Measurements from ENCODE around the gene MUS81.

The MUS81 gene

GRCh38 chr11:65860278-65861164 is at the start of gene MUS81:
Gene MUS81 (plus strand): TSS chr11:65860433. CDS start chr11:65860754, 321 bp downstream.
- DNase-seq (ENCODE audit: extremely low spot score), result peak; percentile 90
- ChIA-PET CTCF (interaction anchor here (0.6 to 17.2 kb wide), 58 partner anchors 9 to 715 kb away, joined by 3 to 535 read pairs (median 4); partner anchors contain the start of genes AP5B1, BANF1, CCDC85B and CTSW), POLR2A (interaction anchor here (0.6 to 2.6 kb wide), 13 partner anchors 8 to 198 kb away, joined by 3 to 25 read pairs (median 5); partner anchors contain the start of genes BANF1, CCDC85B, EIF1AD and FIBP)
- peak; percentile 90 for TF ChIP-seq CTCF (IDR thresholded peaks at IDR 0.05; ENCODE audit: control extremely low read depth, extremely low read depth, low read depth, missing control alignments)

GRCh38 chr11:65811764-65812475 is 48.3 kb upstream of the MUS81 start:
- ChIA-PET CTCF (interaction anchor here (0.9 to 3.8 kb wide), 7 partner anchors 9 to 211 kb away, joined by 3 to 27 read pairs (median 3); no protein-coding TSS in a partner anchor), POLR2A (no interaction called here)
- TF ChIP-seq CTCF (IDR thresholded peaks at IDR 0.05; ENCODE audit: control extremely low read depth, extremely low read depth, low read depth, missing control alignments), result no peak
- DNase-seq (ENCODE audit: extremely low spot score), result no peak

GRCh38 chr11:65814131-65814985 is 45.9 kb upstream of the MUS81 start:
- POLR2A ChIA-PET, result no interaction called here
- DNase-seq (ENCODE audit: extremely low spot score), result no peak
- TF ChIP-seq CTCF (IDR thresholded peaks at IDR 0.05; ENCODE audit: control extremely low read depth, extremely low read depth, low read depth, missing control alignments), result no peak
- CTCF ChIA-PET, result interaction anchor here (1.4 to 7.6 kb wide), 6 partner anchors 35 to 188 kb away, joined by 3 to 145 read pairs (median 16); partner anchors contain the start of genes AP5B1, KAT5 and MUS81

- POLR2A ChIA-PET, result no interaction called here
- TF ChIP-seq CTCF (IDR thresholded peaks at IDR 0.05; ENCODE audit: control extremely low read depth, extremely low read depth, low read depth, missing control alignments), result no peak
- DNase-seq (ENCODE audit: extremely low spot score), result no peak
- CTCF ChIA-PET, result interaction anchor here (0.9 to 7.6 kb wide), 5 partner anchors 15 to 189 kb away, joined by 3 to 145 read pairs (median 25); partner anchors contain the start of genes AP5B1 and KAT5
Measured at GRCh38 chr11:65814986-65815565, 45.2 kb upstream of the MUS81 start.

GRCh38 chr11:65816696-65817095 is 43.5 kb upstream of the MUS81 start:
- TF ChIP-seq CTCF (IDR thresholded peaks at IDR 0.05; ENCODE audit: control extremely low read depth, extremely low read depth, low read depth, missing control alignments), result no peak
- POLR2A ChIA-PET, result no interaction called here
- CTCF ChIA-PET, result interaction anchor here (0.6 to 7.6 kb wide), 15 partner anchors 8 to 612 kb away, joined by 3 to 145 read pairs (median 17); partner anchors contain the start of genes AP5B1, KAT5, RNASEH2C and SNX32
- DNase-seq (ENCODE audit: extremely low spot score), result no peak
